ENCODE measurements around the gene IDS. TPM values are rescaled to one million over a fixed set of nuclear protein-coding genes. Genes with fewer than 3 reads are reported as not detected.

IDS gene
- polyA plus RNA-seq, 1 of the 3 experiments (the other 2 are of a cell fraction), result 78.4 TPM

- no peaks in the 10 kb centered on the region; a peak in 1 of 4 replicates for H3K4me1 ChIP-seq (ENCODE audit: control insufficient read depth in 1 of 2, insufficient read depth in 2 of 2, low read depth in 1 of 2, low read length in 1 of 2)
- no peaks in the 10 kb centered on the region for H3K79me2 ChIP-seq (ENCODE audit: insufficient read depth)
- no peaks in the 10 kb centered on the region for H3K27me3 ChIP-seq (ENCODE audit: insufficient read depth)
- H3K9me2 ChIP-seq, result no peaks in the 10 kb centered on the region
- ChIA-PET POLR2A (interaction anchor here (0.7 kb wide), 1 partner anchor 11 kb away, joined by 3 read pairs; the partner anchor contains the start of gene IDS), CTCF (interaction anchor here (0.7 to 2.5 kb wide), 3 partner anchors 11 to 18 kb away, joined by 3 to 8 read pairs (median 7); partner anchors contain the start of gene IDS)
- no peak overlapping the region for H2AFZ ChIP-seq (ENCODE audit: low read depth)
- no peaks in the 10 kb centered on the region for H3F3A ChIP-seq (replicated peaks; ENCODE audit: insufficient read depth)
- whole genome bisulfite sequencing (ENCODE audit: low lambda C conversion rate), result 54% methylated on average over 13 of the region's 13 CpGs
- no peaks in the 10 kb centered on the region for H3K9me3 ChIP-seq
- no peak overlapping the region for H3K9ac ChIP-seq
- no peak overlapping the region for H3K27ac ChIP-seq (ENCODE audit: low read depth in 2 of 2, low read length in 1 of 2)
- peaks cover 33 to 67% of the 10 kb centered on the region in 2 experiments for H3K36me3 ChIP-seq (replicated peaks in 1 of 2; ENCODE audit: control insufficient read depth in 1 of 2, insufficient read depth in 2 of 2, low read length in 1 of 2)
- no peak for DNase-seq
- peaks cover 18% of the 10 kb centered on the region; the same call in 1 of the 2 replicates for H4K20me1 ChIP-seq (ENCODE audit: insufficient read depth)
- no peak for TF ChIP-seq MXI1 (IDR thresholded peaks at IDR 0.05; ENCODE audit: low read depth, low read length)
- no peak for TF ChIP-seq TAF1 (IDR thresholded peaks at IDR 0.05; ENCODE audit: borderline replicate concordance, low read depth, low read length)
- no peak for TF ChIP-seq RCOR1 (IDR thresholded peaks at IDR 0.05; ENCODE audit: low read length)
- 0 out of 2 replicates have a peak, but pooled peaks have one; percentile 2 for TF ChIP-seq RAD21 (IDR thresholded peaks at IDR 0.05; ENCODE audit: low read length)
- no peak for TF ChIP-seq REST (IDR thresholded peaks at IDR 0.05; ENCODE audit: low read depth, low read length)
- TF ChIP-seq SIN3A (IDR thresholded peaks at IDR 0.05; ENCODE audit: borderline replicate concordance, low read depth, low read length), result no peak
- peak; percentile 16; the same call in 1 of the 2 replicates for TF ChIP-seq CTCF (IDR thresholded peaks at IDR 0.05)
- no peak for TF ChIP-seq USF1 (IDR thresholded peaks at IDR 0.05; ENCODE audit: borderline replicate concordance, low read depth)
- TF ChIP-seq IRF3 (IDR thresholded peaks at IDR 0.05; ENCODE audit: low read depth, low read length), result no peak
- no peak for TF ChIP-seq FOXM1 (IDR thresholded peaks at IDR 0.05; ENCODE audit: low read depth)
- no peak for TF ChIP-seq JUND (IDR thresholded peaks at IDR 0.05)
- H3K4me2 ChIP-seq, result no peak overlapping the region
- H3K4me3 ChIP-seq (ENCODE audit: low read depth in 2 of 2, low read length in 1 of 2), result no peak overlapping the region
These were observed 11.2 kb downstream of the IDS start for GRCh38 chrX:149493567-149494562.

Data from SK-N-SH (cell line).